HG03066 (cell line): ENCODE results near the gene SIDT1.
"Not testable (repeated sequence)": the region's sequence is repeated elsewhere in the genome, so short reads cannot be mapped to it uniquely, and the experiment has no call there.

Experiments
- ATAC-seq: cut with Tn5 transposase; IDR thresholded peaks from one replicate; pipeline ENCODE4 v1.9.1; 2021; ENCODE audit warnings: low read depth; ENCODE audit not compliant: unreplicated experiment

The SIDT1 gene

GRCh38 chr3:113629584-113630421 is 97.4 kb downstream of the SIDT1 start:
- no peak for ATAC-seq

GRCh38 chr3:113630956-113631542 is 98.7 kb downstream of the SIDT1 start:
- no peak for ATAC-seq

DNA sequence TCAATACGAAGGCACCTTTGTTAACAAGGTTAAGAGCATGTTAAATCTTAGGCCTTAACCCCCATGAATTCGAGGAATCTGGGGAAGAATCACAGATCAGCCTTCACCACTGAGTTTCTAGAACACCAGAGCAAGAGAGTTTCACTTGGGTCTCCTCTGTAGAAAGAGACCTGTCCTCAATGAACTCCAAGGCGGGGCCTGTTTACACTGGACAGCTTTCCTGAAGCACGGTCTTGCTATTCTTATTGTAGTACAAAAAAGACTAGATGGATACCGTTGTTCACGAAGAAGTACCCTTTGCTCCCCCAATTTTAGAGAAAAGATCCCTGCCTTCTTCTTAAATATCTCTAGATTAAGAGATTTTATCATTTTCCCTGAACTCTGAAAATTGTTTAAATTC is 99.2 kb downstream of the SIDT1 start:
- no peak for ATAC-seq

- no peak for ATAC-seq
Observed at GRCh38 chr3:113634782-113635474, 102.6 kb downstream of the SIDT1 start.

DNA sequence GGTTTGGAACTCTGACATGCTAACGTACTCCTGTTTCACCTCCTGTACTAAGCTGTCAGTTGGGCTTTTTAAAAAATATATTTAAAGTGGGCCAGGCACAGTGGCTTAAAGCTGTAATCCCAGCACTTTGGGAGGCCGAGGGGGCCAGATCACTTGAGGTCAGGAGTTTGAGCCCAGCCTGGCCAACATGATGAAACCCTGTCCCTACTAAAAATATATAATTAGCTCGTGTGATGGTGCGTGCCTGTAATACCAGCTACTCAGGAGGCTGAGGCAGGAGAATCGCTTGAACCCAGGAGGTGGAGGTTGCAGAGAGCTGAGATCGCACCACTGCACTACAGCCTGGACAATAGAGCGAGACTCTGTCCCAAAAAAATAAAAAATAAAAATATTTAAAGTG is 103.7 kb downstream of the SIDT1 start:
- not testable (repeated sequence) for ATAC-seq

DNA sequence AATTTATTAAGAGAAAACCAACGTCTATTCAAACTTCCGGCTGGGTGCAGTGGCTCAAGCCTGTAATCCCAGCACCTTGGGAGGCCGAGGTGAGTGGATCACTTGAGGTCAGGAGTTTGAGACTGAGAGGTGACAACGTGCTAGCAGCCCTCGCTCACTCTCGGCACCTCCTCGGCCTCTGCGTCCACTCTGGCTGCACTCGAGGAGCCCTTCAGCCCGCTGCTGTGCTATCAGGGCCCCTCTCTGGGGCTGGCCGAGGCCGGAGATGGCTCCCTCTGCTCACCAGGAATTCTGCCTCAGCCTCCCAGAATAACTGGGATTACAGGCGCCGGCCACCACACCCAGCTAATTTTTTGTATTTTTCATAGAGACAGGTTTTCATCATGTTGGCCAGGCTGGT is 105.4 kb downstream of the SIDT1 start:
- ATAC-seq: no peak

GRCh38 chr3:113638910-113639309 is 106.6 kb downstream of the SIDT1 start:
- ATAC-seq: no peak

DNA sequence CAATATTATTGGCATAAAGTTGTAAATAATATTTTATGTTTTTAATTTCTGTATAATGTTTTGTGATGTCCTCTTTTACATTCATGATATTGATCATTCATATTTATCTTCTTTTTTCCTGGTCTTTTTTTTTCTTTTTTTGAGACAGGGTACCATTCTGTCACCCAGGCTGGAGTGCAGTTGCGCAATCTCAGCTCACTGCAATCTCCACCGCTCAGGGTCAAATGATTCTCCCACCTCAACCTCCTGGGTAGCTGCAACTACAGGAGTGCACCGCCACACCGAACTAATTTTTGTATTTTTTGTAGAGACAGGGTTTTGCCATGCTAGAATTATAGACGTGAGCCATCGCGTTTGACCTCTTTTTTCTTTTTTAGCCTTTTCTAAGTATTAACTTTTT is 111.2 kb downstream of the SIDT1 start:
- ATAC-seq: no peak

DNA sequence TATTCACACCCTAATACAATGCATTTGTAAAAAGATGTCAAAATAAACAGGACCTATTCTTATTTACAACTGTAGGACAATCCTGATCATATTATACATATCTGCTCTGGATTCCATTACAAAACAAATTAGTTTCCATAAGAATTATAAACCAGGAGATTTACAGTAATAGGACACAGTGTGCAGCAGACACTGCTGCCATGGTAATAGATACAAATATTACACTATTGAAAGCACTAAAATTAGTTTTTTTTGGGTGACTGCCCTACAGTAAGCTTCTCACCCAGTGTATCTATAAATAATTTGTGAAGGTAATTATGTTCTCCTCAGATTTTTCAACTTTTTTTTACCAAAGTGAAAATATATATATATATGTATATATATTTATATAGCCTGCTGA is 116.2 kb downstream of the SIDT1 start:
- ATAC-seq: no peak

GRCh38 chr3:113649174-113649845 is 117.0 kb downstream of the SIDT1 start:
- no peak for ATAC-seq

- no peak for ATAC-seq
Observed at GRCh38 chr3:113654310-113654709, 122.0 kb downstream of the SIDT1 start.

DNA sequence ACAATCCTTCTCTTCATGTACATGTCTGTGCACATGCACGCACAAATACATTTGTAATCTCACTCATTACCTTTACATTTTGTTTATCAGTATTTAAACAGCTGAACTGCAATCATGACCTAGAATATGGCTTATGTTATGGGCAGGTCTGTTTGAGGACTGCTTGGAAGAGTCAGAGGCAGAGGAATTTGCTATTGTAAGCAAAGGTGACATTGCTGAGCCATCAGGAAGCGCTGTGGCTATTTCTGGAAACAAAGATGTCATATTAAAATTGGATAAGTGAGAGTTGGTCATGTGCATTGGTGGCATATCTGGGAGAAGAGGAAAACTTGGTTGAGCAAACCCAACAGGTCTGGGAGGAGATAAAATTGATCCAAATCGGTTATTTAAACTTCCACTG is 122.5 kb downstream of the SIDT1 start:
- no peak for ATAC-seq

GRCh38 chr3:113658107-113658506 is 125.8 kb downstream of the SIDT1 start:
- no peak for ATAC-seq

DNA sequence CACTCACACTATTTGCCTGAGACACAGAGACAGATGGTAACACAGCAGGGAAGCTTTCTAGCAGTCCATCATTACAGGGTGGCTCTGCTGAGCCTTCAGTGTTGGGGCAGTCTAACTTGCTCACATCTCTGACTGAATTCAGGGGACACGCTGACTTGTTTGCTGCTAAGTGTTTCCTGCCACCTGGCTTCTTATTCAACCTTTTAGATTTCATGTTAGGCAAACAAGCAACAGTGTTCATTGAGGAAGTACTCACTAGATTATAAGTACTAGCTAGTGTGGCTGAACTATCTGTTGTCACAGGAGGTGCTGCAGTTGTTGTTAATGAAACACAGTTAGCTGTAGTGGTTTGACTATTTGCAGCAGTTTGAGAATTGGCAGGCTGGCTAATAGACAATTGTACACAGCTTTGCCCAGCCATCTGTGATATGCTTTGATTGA is 126.8 kb downstream of the SIDT1 start:
- no peak for ATAC-seq

DNA sequence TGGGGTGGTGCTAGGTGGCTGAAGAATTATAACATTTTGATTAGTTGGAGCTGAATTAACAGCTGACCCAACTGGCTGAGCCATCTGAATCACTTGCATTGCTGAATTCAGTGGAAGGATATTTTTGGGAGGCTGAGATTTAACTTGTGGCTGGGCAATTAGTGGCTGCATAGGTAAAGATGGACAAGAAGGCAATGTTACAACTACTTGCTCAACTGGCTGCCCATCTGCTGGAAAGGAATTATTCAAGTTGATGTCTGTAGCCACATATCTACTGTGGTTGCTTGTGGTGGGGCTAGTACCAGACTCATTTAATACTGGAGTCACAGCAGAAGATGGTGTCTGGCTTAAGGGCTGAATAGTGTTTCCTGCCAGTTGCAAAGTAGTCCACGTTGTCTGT is 127.6 kb downstream of the SIDT1 start:
- ATAC-seq: no peak

DNA sequence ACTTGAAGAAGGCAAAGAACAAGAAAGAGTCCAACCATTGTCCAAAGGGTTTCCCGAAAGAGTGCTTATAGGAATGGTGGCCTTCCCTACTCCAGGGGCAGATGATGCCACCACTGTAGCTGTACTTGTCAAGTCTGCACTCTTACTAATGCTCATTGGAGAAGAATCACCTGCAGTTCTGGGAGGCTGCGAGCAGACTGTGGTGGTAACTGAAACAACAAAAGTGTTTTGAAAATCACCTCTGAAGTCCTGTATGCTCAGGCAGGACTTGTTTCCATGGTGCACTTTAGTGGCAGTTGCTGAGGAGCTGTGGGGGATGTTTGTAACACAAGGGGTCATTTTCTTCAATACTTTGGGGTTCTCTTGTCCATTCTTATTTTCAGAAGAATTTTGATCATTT is 128.1 kb downstream of the SIDT1 start:
- no peak for ATAC-seq

- no peak for ATAC-seq
Observed at GRCh38 chr3:113660896-113661295, 128.5 kb downstream of the SIDT1 start.

- no peak for ATAC-seq
Observed at GRCh38 chr3:113662824-113663223, 130.5 kb downstream of the SIDT1 start.

DNA sequence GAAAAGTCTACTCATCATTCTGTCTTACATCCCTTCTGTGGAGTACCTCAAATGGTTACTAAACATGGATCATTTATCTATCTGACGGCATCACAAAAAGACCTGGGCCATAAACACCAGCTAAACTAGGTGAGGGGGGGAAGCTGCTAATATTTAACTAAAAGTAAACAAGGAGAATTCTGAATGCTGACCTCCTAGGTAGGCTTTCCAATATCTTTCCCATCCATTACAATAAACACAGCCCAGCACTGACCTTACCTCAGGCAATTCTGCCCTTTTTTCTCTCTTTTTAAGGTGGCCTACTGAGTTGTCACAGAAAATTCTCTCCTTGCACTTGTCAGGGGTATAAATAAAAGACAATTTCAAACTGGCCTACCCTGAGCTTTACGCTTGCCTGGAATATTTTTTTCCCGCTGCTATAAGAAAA is 131.0 kb downstream of the SIDT1 start:
- no peak for ATAC-seq

DNA sequence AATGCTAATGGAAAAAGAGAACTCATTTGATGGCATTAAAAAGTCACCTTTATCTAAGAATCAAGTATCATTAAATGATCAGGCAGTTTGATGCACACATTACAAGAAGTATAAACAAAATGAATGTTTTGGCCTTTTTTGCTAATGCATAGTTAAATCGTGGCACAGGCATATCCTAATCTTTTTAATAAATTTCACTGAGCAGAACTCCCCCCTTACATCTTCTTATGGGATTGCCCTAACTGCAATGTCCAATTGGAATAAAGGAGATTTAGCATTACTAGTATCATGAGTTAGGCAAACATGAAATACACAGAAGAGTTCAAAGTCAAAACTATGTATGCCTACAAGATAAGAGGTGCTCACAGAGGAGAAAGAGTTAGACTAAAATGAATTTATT is 131.4 kb downstream of the SIDT1 start:
- no peak for ATAC-seq

- no peak for ATAC-seq
Observed at GRCh38 chr3:113664523-113665094, 132.3 kb downstream of the SIDT1 start.
